RWPE2 (cell line): ENCODE data around the gene SMIM13.
A peak's percentile ranks its signal among the peaks of the same experiment; 100 is the strongest.

ENCODE experiments used
- ATAC-seq: fragments of 200-7000 bp; cut with Tn5 transposase; 3 replicates; pipeline ENCODE4 v1.9.1; 2021; ENCODE audit warnings: low read depth
- DNase-seq: peaks from one replicate; pipeline ENCODE4 v3.0.0-alpha.2; 2020; ENCODE audit warnings: low spot score
- H3K27ac ChIP-seq: fragments of 450-650 bp; 2 replicates; pipeline ENCODE4 v1.5.1; 2017; ENCODE audit warnings: mild to moderate bottlenecking; ENCODE audit not compliant: poor library complexity, severe bottlenecking
- H3K27me3 ChIP-seq: fragments of 250-450 bp; sonication (Bioruptor Pico); 2 replicates; pipeline ENCODE4 v1.5.1; 2021; ENCODE audit warnings: mild to moderate bottlenecking, moderate library complexity; ENCODE audit not compliant: insufficient read depth, poor library complexity, severe bottlenecking
- H3K36me3 ChIP-seq: fragments of 250-450 bp; sonication (Bioruptor Pico); 2 replicates; pipeline ENCODE4 v1.5.1; 2020; ENCODE audit warnings: low read depth, mild to moderate bottlenecking, moderate library complexity
- H3K4me1 ChIP-seq: fragments of 250-450 bp; sonication (Bioruptor Pico); 2 replicates; pipeline ENCODE4 v1.5.1; 2021; ENCODE audit warnings: mild to moderate bottlenecking, moderate library complexity; ENCODE audit not compliant: insufficient read depth, poor library complexity, severe bottlenecking
- H3K4me3 ChIP-seq: fragments of 250-450 bp; sonication (Bioruptor Pico); 2 replicates; pipeline ENCODE4 v1.5.1; 2021; ENCODE audit warnings: mild to moderate bottlenecking, moderate library complexity; ENCODE audit not compliant: severe bottlenecking
- H3K9me3 ChIP-seq: fragments of 250-450 bp; sonication (Bioruptor Pico); 2 replicates; pipeline ENCODE4 v1.5.1; 2021; ENCODE audit warnings: mild to moderate bottlenecking, moderate library complexity; ENCODE audit not compliant: severe bottlenecking
- TF ChIP-seq, protein P1 (sequence below): fragments of 450-650 bp; IDR thresholded peaks from one replicate; pipeline ENCODE4 v1.5.1; 2017; ENCODE audit warnings: mild to moderate bottlenecking, moderate library complexity; ENCODE audit not compliant: poor library complexity, severe bottlenecking

SMIM13 gene

GRCh38 chr6:11093626-11094410, at the start of gene SMIM13:
SMIM13 (plus strand) TSS chr6:11093834; CDS start chr6:11094314, 480 bp downstream.
- TF ChIP-seq, protein P1, sequence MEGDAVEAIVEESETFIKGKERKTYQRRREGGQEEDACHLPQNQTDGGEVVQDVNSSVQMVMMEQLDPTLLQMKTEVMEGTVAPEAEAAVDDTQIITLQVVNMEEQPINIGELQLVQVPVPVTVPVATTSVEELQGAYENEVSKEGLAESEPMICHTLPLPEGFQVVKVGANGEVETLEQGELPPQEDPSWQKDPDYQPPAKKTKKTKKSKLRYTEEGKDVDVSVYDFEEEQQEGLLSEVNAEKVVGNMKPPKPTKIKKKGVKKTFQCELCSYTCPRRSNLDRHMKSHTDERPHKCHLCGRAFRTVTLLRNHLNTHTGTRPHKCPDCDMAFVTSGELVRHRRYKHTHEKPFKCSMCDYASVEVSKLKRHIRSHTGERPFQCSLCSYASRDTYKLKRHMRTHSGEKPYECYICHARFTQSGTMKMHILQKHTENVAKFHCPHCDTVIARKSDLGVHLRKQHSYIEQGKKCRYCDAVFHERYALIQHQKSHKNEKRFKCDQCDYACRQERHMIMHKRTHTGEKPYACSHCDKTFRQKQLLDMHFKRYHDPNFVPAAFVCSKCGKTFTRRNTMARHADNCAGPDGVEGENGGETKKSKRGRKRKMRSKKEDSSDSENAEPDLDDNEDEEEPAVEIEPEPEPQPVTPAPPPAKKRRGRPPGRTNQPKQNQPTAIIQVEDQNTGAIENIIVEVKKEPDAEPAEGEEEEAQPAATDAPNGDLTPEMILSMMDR: peak; percentile 87
- peaks cover 9% of the 10 kb centered on the region for H3K4me1 ChIP-seq
- H3K9me3 ChIP-seq: no peaks in the 10 kb centered on the region
- ATAC-seq (peak; percentile 96), DNase-seq (peak; percentile 96)
- peaks cover 5% of the 10 kb centered on the region for H3K36me3 ChIP-seq
- no peaks in the 10 kb centered on the region for H3K27me3 ChIP-seq
- peak within 1 kb of the TSS; percentile 74 for H3K27ac ChIP-seq
- peak within 1 kb of the TSS; percentile 99 for H3K4me3 ChIP-seq

DNA sequence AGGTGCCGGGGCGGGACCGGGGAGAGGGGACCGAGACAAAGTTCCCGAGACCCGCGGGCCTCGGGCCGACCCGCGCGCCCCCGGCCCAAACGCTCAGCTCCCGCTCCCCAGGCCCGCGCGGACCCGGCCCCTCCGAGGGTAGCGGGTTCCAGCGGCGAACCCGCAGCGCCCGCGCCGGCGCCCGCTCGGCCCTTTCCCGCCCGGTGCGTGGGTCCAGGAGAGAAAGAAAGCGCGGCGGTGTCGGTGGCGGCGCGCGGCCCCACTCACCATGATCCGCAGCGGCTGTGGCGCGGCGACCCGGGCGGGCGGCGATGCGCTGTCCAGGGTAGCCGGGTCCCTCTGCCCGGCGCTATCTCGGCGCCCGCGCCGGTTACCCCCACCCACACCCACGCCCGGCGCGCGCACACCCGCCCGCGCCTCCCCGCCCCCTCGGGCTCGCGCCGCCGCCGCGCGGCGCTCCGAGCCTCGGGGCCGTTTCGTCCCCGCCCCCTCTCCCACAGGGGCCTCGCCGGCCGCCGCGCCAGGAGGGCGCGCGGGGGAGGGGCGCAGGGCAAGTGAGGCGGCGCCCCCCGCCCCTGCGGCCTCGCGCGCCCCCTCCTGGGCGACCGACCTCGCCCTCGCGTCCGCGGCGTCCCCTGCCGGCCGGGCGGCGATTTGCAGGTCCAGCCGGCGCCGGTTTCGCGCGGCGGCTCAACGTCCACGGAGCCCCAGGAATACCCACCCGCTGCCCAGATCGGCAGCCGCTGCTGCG, 49.5 kb upstream of the SMIM13 start, which contains the start of gene ELOVL2:
Gene ELOVL2, minus strand, starts transcription at position 345 of the 751 bp plus-strand sequence. Its CDS starts 75 bp downstream, at position 270.
- peaks cover 47% of the 10 kb centered on the region for H3K27me3 ChIP-seq
- no peaks in the 10 kb centered on the region for H3K4me1 ChIP-seq
- no peaks in the 10 kb centered on the region for H3K9me3 ChIP-seq
- TF ChIP-seq, protein P1: peak; percentile 80
- ATAC-seq (peak; percentile 84), DNase-seq (no peak)
- peak within 1 kb of the TSS; percentile 43 for H3K4me3 ChIP-seq
- no peaks in the 10 kb centered on the region for H3K36me3 ChIP-seq
- H3K27ac ChIP-seq: no peak within 1 kb of the TSS

GRCh38 chr6:11044712-11045167, 48.9 kb upstream of the SMIM13 start:
- TF ChIP-seq, protein P1: peak; percentile 41
- DNase-seq (no peak), ATAC-seq (no peak)
- H3K4me1 ChIP-seq: no peaks in the 10 kb centered on the region
- no peak overlapping the region for H3K27ac ChIP-seq
- no peaks in the 10 kb centered on the region for H3K36me3 ChIP-seq
- H3K27me3 ChIP-seq: peaks cover 47% of the 10 kb centered on the region
- no peaks in the 10 kb centered on the region for H3K9me3 ChIP-seq
- peak overlapping the region; percentile 43 for H3K4me3 ChIP-seq

- no peak overlapping the region for H3K27ac ChIP-seq
- TF ChIP-seq, protein P1: no peak
- DNase-seq (no peak), ATAC-seq (no peak)
- H3K4me1 ChIP-seq: no peaks in the 10 kb centered on the region
- no peak overlapping the region for H3K4me3 ChIP-seq
- peaks cover 5% of the 10 kb centered on the region for H3K27me3 ChIP-seq
- no peaks in the 10 kb centered on the region for H3K9me3 ChIP-seq
- no peaks in the 10 kb centered on the region for H3K36me3 ChIP-seq
These were observed 42.9 kb upstream of the SMIM13 start for GRCh38 chr6:11050731-11051130.
